Adrenal gland (tissue), 12 donors: ENCODE measurements around the gene MPIG6B. TPM values are rescaled to one million over a fixed set of nuclear protein-coding genes. Genes with fewer than 3 reads are reported as not detected.

Experiments
- DNase-seq, 7 donors: peaks; one replicate each; pipeline ENCODE4 v3.0.0-alpha.2; 2019 to 2020
- H3K27ac ChIP-seq, 5 donors: fragments of 200-600 bp; sonication (generic) in 4 of 5; 1 replicate in 3 of 5; 2 replicates in 2 of 5; pipeline versions ENCODE4 v1.5.1 to v1.8.0; 2016 to 2020; ENCODE audit warnings: mild to moderate bottlenecking in 1 of 5
- H3K27me3 ChIP-seq: fragments of 200-600 bp; 2 replicates; pipeline ENCODE4 v1.8.0; 2021
- H3K36me3 ChIP-seq, 2 donors: fragments of 200-600 bp; replicated peaks in 1 of 2; 1 replicate in 1 of 2; 2 replicates in 1 of 2; pipeline versions ENCODE4 v1.5.1 to v1.8.0; 2018 to 2022
- H3K4me1 ChIP-seq, 2 donors: fragments of 200-600 bp; replicated peaks in 1 of 2; 1 replicate in 1 of 2; 2 replicates in 1 of 2; pipeline versions ENCODE4 v1.5.1 to v1.8.0; 2018 to 2021
- H3K4me3 ChIP-seq, 4 donors: fragments of 200-600 bp; sonication (generic) in 3 of 4; one replicate each; pipeline ENCODE4 v1.5.1; 2016 to 2018
- H3K9me3 ChIP-seq, 3 donors: fragments of 200-600 bp; sonication (generic) in 1 of 3; replicated peaks in 1 of 3; 1 replicate in 2 of 3; 2 replicates in 1 of 3; pipeline versions ENCODE4 v1.5.1 to v1.8.0; 2016 to 2021
- POLR2A ChIP-seq, 2 donors: fragments of 450-650 bp; IDR thresholded peaks; one replicate each; pipeline ENCODE4 v1.6.1; 2017; ENCODE audit warnings: antibody characterized with exemption in 2 of 2, mild to moderate bottlenecking in 2 of 2, moderate library complexity in 1 of 2
- WGBS, 4 donors: extraction: QIAGEN DNeasy Blood & Tissue Kit in 2 of 4; methylation state at CpG; one replicate each; pipeline versions ENCODE4 v1.1.5 to v1.1.7; 2013 to 2017; 5-methylcytosine and 5-hydroxymethylcytosine counted together
- intact Hi-C, 2 donors: fragments of 100-400 bp; cut with DNase I; formaldehyde crosslinking; loops; one replicate each; pipeline versions ENCODE4 v1.14.1 to v1.15.0; 2022 to 2023
- polyA plus RNA-seq, 3 donors: library from polyadenylated mRNA; stranded (reverse); fragments of 200-250 nt in 2 of 3; fragments of 350-450 nt in 1 of 3; fragmentation: Illumina TruSeq in 1 of 3; extraction: RNeasy Lipid Tissue Mini Kit (QIAGEN cat#74804) in 1 of 3; gene quantifications; one replicate each; pipeline ENCODE4 v1.2.3, GENCODE V29; 2013 to 2014
- total RNA-seq, 9 donors: library from RNA; depleted of rRNA in 4 of 9; stranded (reverse); fragments of >200 nt in 4 of 9; fragments of 120-200 nt in 1 of 9; fragmentation: NEBNext Ultra II Directional in 1 of 9; extraction: Animal tissue kit (Norgen Biotek cat#: 25700) in 1 of 9; gene quantifications; one replicate each; pipeline versions ENCODE4 v1.1.0 to v1.2.4, GENCODE V29; 2013 to 2023
- TF ChIP-seq, protein P1 (sequence below), 6 experiments: fragments of 450-650 bp in 4 of 6; fragments of 200-600 bp in 2 of 6; sonication (generic) in 1 of 6; IDR thresholded peaks; 1 replicate in 5 of 6; 2 replicates in 1 of 6; pipeline versions ENCODE4 v1.5.1 to v1.8.0; 2016 to 2021; ENCODE audit warnings: antibody characterized with exemption in 6 of 6, mild to moderate bottlenecking in 2 of 6, moderate library complexity in 1 of 6
- donor health status: healthy with polysubstance abuse.
- donor health status: Bipolar disorder and iron deficiency.
- donor health status: DM: yes; HTN: yes; CAD: no.
- donor health status: DM: no; HTN: no; CAD: no.
- donor health status: DM: no; HTN: no; CAD: no.
- donor health status: DM: yes; HTN: yes; CAD: no.

Gene MPIG6B
- total and polyA plus RNA-seq, 12 donors: 0.07 to 0.65 (median 0.15) TPM; not detected in 8

GRCh38 chr6:31692886-31693285, 30.3 kb upstream of the MPIG6B start:
- no peak for TF ChIP-seq POLR2A (IDR thresholded peaks at IDR 0.05)
- TF ChIP-seq, protein P1, sequence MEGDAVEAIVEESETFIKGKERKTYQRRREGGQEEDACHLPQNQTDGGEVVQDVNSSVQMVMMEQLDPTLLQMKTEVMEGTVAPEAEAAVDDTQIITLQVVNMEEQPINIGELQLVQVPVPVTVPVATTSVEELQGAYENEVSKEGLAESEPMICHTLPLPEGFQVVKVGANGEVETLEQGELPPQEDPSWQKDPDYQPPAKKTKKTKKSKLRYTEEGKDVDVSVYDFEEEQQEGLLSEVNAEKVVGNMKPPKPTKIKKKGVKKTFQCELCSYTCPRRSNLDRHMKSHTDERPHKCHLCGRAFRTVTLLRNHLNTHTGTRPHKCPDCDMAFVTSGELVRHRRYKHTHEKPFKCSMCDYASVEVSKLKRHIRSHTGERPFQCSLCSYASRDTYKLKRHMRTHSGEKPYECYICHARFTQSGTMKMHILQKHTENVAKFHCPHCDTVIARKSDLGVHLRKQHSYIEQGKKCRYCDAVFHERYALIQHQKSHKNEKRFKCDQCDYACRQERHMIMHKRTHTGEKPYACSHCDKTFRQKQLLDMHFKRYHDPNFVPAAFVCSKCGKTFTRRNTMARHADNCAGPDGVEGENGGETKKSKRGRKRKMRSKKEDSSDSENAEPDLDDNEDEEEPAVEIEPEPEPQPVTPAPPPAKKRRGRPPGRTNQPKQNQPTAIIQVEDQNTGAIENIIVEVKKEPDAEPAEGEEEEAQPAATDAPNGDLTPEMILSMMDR (IDR thresholded peaks at IDR 0.05): no peak
- H3K9me3 ChIP-seq: no peaks in the 10 kb centered on the region
- no peak overlapping the region for H3K27ac ChIP-seq
- no peak overlapping the region for H3K4me3 ChIP-seq
- H3K4me1 ChIP-seq: no peaks in the 10 kb centered on the region
- WGBS, 4 donors: 87 to 93% (median 89%) methylated on average over 9 of the region's 9 CpGs
- DNase-seq: no peak
- intact Hi-C loops: no loop called here
- H3K36me3 ChIP-seq: peaks cover 0 to 99% of the 10 kb centered on the region in 2 donors
- H3K27me3 ChIP-seq: no peaks in the 10 kb centered on the region

GRCh38 chr6:31693535-31693934, 29.6 kb upstream of the MPIG6B start:
- WGBS, 4 donors: 88 to 100% (median 91%) methylated on average over 2 to 6 of the region's 6 CpGs
- Histone ChIP-seq H3K27me3 (no peaks in the 10 kb centered on the region), H3K4me1 (no peaks in the 10 kb centered on the region), H3K36me3 (peaks cover 0 to 94% of the 10 kb centered on the region in 2 donors), H3K27ac (no peak overlapping the region), H3K9me3 (no peaks in the 10 kb centered on the region), H3K4me3 (no peak overlapping the region)
- no peak for TF ChIP-seq POLR2A (IDR thresholded peaks at IDR 0.05)
- TF ChIP-seq, protein P1 (IDR thresholded peaks at IDR 0.05): no peak
- no peak for DNase-seq
- intact Hi-C loops: no loop called here

DNA sequence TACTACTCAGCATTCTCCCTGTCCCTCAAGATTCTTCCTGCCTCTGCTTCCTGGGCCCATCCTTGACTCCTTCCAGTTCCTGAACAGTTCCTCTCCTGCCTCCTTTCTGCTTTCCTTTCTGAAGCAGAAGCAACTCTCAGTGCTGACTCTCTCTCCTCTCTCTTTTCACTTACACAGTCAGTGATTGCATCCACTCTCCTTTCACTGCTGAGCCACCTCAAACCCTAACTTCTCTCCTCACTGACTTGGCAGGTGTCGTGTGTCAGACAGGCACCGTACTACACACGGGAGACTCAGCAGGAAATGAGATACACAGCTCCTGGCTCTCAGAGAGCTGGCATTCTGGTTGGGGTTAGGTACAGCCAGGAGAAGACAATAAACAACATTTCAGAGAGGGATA, 25.6 kb upstream of the MPIG6B start:
- H3K36me3 ChIP-seq: peaks cover 0 to 69% of the 10 kb centered on the region in 2 donors
- H3K9me3 ChIP-seq: no peaks in the 10 kb centered on the region
- no peak for DNase-seq
- TF ChIP-seq POLR2A (IDR thresholded peaks at IDR 0.05): no peak
- TF ChIP-seq, protein P1 (IDR thresholded peaks at IDR 0.05): no peak
- 65 to 67% (median 66%) methylated on average over 3 of the region's 3 CpGs for WGBS, 4 donors
- no peaks in the 10 kb centered on the region for H3K27me3 ChIP-seq
- no peak overlapping the region for H3K4me3 ChIP-seq
- H3K4me1 ChIP-seq: peaks cover 8 to 20% of the 10 kb centered on the region in 2 donors
- intact Hi-C loops: no loop called here
- no peak overlapping the region for H3K27ac ChIP-seq

DNA sequence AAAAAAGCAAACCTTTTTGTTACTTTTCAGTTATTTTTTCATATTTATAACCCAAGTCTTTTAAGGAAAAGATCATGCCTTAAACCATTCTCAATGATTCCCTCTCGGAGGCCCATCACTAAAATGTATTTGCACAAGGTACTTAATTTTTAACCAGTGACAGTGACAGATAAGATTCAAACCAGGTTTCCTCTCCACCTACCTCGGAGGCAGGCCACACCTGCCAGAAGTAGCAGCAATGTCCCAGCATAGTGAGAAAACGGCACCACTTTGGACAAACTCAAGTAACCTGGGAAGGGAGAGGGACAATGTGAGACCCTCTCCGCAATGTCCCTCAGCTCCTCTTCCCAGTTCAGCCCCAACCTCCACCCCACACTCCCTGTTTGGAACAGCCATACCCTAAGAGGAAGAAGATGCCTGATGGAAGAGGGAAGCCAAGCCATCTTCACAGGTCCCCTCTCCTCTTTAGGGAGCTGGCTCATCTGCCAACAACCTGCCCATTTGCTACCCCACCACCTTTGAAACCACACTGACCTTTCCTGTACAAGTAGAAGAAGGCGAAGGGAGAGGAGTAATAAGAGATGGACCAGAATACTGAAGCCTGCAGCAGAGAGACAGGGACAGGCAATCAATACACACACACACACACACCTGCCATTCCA, 22.3 kb upstream of the MPIG6B start:
- H3K4me3 ChIP-seq: no peak overlapping the region
- intact Hi-C loops: no loop called here
- no peaks in the 10 kb centered on the region for H3K9me3 ChIP-seq
- no peak overlapping the region for H3K27ac ChIP-seq
- H3K36me3 ChIP-seq: peaks cover 0 to 37% of the 10 kb centered on the region in 2 donors
- H3K27me3 ChIP-seq: no peaks in the 10 kb centered on the region
- TF ChIP-seq, protein P1 (IDR thresholded peaks at IDR 0.05): no peak
- TF ChIP-seq POLR2A (IDR thresholded peaks at IDR 0.05): no peak
- DNase-seq: no peak
- peaks cover 8 to 25% of the 10 kb centered on the region in 2 donors for H3K4me1 ChIP-seq
- WGBS, 4 donors: 89 to 94% (median 91%) methylated on average over 5 of the region's 5 CpGs
